ENCODE measurements around the gene NCF4.

DNA sequence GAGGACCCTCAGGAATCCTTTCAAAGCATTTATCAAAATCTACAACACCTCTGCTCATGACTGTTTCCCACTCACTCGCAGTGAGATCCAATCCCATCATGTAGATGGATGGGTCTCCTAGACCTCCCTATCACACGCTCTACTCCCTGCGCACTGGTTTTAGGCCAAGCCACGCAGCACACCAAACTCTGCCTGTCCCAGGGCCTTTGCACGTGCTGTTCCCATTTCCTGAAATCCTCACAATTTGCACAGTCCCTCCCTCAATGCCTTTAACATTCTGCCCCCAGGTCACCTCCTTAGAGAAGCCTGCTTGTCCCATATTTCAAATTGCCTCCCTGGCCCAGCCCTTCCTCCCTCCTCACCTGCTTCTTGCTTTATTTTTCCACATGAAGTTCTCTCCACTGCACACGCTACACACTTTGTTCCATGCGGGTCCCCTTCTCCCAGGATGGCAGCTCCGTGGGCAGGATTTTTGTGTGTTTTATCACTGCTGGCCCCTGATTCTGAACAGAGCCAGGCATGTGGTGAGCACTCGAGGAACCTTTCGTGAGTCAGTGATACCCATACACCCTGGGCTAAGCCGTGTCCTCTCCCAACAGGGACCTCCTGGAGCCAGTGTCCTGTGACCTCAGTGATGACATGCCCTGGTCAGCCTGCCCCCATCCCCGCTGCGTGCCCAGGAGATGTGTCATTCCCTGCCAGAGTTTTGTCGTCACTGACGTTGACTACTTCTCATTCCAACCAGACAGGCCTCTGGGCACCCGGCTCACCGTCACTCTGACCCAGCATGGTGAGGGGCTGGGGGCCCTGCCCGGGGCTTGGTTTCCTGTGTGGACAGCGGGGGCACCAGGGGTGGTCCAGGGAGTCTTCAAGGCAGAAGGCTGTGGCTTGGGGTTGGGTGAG is 64.8 kb downstream of the NCF4 start:
- no peak for TF ChIP-seq POLR2A (IDR thresholded peaks at IDR 0.05; ENCODE audit: low read length)
- no peak for TF ChIP-seq GATA1 (IDR thresholded peaks at IDR 0.05; ENCODE audit: low read depth, low read length)
